ENCODE data around the gene STK33. TPM values are rescaled to one million over a fixed set of nuclear protein-coding genes. Genes with fewer than 3 reads are reported as not detected.

The STK33 gene
- total RNA-seq, 2 donors from 2014 or later: 16.4 to 23.0 TPM

GRCh38 chr11:8351223-8351622 lies 242.8 kb downstream of the STK33 start:
- Histone ChIP-seq H3K27ac (no peak overlapping the region), H3K4me3 (no peak overlapping the region), H3K27me3 (no peaks in the 10 kb centered on the region), H3K36me3 (no peaks in the 10 kb centered on the region), H3K4me1 (peaks cover 0 to 6% of the 10 kb centered on the region in 2 donors), H3K9me3 (no peaks in the 10 kb centered on the region)
- no peak for DNase-seq (ENCODE audit: low spot score)
- no peak for TF ChIP-seq CTCF (IDR thresholded peaks at IDR 0.05)

GRCh38 chr11:8347978-8348377 lies 246.1 kb downstream of the STK33 start:
- Histone ChIP-seq H3K4me1 (no peaks in the 10 kb centered on the region), H3K4me3 (no peak overlapping the region), H3K27ac (no peak overlapping the region), H3K9me3 (no peaks in the 10 kb centered on the region), H3K27me3 (no peaks in the 10 kb centered on the region), H3K36me3 (no peaks in the 10 kb centered on the region)
- no peak for DNase-seq (ENCODE audit: low spot score)
- TF ChIP-seq CTCF (IDR thresholded peaks at IDR 0.05): no peak

- Histone ChIP-seq H3K27ac (no peak overlapping the region), H3K9me3 (no peaks in the 10 kb centered on the region), H3K4me3 (no peak overlapping the region), H3K27me3 (no peaks in the 10 kb centered on the region), H3K36me3 (no peaks in the 10 kb centered on the region), H3K4me1 (no peaks in the 10 kb centered on the region)
- no peak for TF ChIP-seq CTCF (IDR thresholded peaks at IDR 0.05)
- no peak for DNase-seq (ENCODE audit: low spot score)
Measured at GRCh38 chr11:8346157-8346755, 247.8 kb downstream of the STK33 start.

- TF ChIP-seq CTCF (IDR thresholded peaks at IDR 0.05): no peak
- Histone ChIP-seq H3K27ac (no peak overlapping the region), H3K4me3 (no peak overlapping the region), H3K4me1 (no peaks in the 10 kb centered on the region), H3K27me3 (no peaks in the 10 kb centered on the region), H3K36me3 (no peaks in the 10 kb centered on the region), H3K9me3 (no peaks in the 10 kb centered on the region)
- no peak for DNase-seq (ENCODE audit: low spot score)
Measured at GRCh38 chr11:8345179-8345578, 248.8 kb downstream of the STK33 start.

- DNase-seq (ENCODE audit: low spot score): no peak
- no peak overlapping the region for H3K4me3 ChIP-seq
- no peaks in the 10 kb centered on the region for H3K4me1 ChIP-seq
- H3K36me3 ChIP-seq: no peaks in the 10 kb centered on the region
- H3K27me3 ChIP-seq: no peaks in the 10 kb centered on the region
- no peak overlapping the region for H3K27ac ChIP-seq
- TF ChIP-seq CTCF (IDR thresholded peaks at IDR 0.05): no peak
- no peaks in the 10 kb centered on the region for H3K9me3 ChIP-seq
Measured at GRCh38 chr11:8344346-8344745, 249.7 kb downstream of the STK33 start.

Measured in right atrium auricular region (tissue), 2 donors.